ENCODE data around the gene DDRGK1.
A peak's percentile ranks its signal among the peaks of the same experiment; 100 is the strongest.
"Not testable (repeated sequence)": the region's sequence is repeated elsewhere in the genome, so short reads cannot be mapped to it uniquely, and the experiment has no call there.

DDRGK1 gene

DNA sequence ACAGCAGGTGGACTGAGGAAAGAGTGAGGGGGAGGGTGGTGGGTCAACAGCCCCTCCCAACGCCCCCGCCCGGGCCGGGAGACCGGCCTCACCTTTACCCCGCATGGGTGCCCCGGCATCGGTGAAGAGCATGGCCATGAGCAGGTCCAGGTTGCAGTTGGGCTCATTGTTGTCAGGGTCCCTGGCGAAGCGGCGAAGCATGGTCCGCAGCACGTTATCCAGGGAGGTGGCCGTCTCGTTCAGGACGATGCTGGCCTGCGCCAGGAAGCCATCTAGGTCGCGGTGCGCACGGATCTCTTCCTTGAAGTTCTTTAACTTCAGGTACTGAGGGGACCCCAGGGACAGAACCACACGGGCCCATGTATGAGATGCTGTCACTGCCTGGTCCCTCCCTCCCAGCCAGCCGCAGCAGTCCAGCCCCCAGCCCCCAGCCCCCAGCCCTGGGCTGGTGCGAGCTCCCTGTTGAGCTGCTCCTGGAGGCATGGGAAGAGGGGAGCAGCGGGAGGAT, 29.6 kb upstream of the DDRGK1 start:
- DNase-seq: no peak

DNA sequence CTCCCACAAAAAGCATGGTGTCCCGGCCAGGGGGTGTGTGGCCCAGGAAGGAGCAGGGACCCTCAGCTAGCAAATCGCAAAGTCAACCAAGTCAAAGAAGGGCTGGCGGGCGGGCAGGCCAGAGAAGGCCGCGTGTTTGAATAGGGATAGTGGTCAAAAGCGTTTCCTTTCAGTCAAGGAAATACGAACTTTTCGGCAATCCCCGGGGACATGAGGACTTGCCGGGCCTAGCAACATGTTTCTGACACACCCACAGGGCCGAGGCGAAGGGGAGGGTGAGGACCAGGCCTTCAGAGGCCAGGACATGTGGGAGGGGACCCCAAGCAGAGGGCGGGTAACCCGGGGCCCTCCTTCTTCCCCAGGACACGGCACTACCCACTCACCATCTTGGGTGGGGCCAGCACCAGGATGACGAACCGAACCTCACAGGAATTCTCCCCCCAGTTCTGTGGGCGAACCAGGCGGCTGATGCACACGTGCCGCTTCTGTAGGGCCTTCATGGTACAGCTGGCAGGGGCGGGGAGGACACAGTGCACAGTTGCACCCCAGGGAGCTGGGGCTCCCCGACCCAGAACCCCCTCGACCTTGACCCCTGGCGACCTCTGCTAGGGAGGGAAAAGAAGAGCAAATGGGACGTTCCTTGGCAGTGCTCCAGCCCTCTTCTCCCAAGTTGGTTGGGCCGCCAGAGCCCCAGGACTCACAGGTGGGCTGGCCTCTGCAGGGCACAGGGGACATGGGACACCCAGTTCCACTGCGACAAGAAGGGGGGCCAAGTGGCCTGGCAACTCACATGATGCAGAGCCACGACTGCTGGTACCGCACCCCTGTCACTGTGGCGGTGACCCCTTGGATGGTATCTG, 28.9 kb upstream of the DDRGK1 start:
- no peak for DNase-seq

DNA sequence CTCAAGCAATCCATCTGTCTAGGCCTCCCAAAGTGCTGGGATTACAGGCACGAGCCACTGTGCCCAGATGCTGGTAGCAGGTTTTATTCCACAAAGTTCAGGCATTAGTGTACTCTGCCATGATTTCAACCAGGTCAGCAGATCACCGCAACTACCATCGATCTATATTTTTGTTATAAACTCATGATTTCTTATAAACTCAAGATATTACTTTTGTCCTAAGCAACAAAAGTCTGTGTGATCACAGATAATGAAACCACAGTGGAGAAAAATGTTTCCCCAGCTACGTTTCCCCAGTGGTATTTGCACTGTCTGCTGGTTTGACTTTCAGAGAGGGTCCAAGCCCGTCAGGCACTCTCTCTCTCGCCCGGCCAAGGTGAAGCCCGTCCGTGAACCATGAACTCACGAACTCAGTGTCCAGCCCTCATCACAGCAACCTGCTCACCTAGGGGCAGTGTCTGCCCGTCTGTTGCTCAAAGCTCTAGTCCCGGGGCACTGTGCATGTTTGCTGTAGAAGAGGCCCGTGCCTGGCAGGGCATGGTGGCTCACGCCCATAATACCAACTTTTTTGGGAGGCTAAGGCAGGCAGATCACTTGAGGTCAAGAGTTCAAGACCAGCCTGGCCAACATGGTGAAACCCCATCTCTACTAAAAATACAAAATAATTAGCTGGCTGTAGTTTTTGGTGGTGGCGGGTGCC, 27.6 kb upstream of the DDRGK1 start:
- no peak for DNase-seq

DNA sequence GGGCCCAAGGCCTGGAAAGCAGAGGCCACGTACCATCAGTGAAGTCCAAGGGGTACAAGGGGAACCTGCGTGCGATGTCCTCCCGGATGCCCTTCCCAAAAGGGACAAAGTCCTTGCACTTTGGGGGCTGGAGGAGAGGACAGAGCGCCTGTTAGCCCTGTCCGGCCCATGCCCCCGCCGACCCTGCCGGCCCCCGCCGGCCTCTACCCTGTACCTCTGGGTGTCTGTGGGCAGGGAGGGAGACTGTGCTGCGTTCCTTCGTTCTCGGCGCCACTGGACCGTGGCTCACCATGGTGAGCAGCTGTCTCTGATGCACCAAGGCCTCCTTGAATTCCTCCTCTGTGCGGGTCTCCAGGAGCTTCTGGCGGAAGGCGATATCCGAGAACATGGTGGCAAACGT, 26.6 kb upstream of the DDRGK1 start:
- DNase-seq: no peak

DNA sequence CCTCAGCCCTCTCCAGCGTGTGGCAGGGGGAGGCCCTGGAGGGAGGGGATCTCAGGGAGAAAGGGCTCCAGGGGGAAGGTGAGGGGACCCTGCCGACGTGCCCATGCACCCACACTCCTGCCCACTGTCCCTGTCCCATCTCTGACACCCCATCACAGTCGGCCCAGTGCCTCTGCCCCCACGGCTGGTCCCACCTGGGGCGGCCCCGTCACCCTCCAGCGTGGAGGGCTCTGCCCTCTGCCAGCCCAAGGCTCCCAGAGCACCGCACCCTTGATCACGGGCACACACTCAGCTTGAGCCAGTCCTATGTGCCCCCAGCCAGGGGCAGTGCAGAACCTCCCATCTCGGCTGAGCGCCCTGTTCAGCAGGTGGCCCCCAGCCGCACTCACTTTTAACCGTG, 25.3 kb upstream of the DDRGK1 start:
- no peak for DNase-seq

DNA sequence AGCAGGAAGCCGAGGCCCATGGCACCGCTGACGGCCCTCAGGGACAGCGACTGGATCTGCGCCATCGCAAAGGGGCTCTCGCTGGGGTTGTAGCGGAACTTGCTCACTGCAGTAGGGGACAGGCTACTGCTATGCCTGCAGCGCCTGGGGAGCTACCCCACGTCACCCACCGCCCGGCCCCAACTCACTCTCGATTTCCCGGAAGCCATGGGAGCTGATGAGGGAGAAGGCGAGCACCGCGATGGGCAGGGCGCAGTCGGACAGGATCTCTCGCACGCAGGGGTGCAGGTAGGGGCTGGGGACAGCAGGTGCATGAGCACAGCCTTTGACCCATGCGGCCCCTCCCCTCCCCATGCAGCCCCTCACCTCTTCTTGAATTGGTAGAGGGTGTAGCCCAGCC, 24.7 kb upstream of the DDRGK1 start:
- DNase-seq: no peak

GRCh38 chr20:3228750-3229032, 24.2 kb upstream of the DDRGK1 start:
- DNase-seq: no peak

- no peak for DNase-seq
Observed at GRCh38 chr20:3227936-3228749, 23.7 kb upstream of the DDRGK1 start.

DNA sequence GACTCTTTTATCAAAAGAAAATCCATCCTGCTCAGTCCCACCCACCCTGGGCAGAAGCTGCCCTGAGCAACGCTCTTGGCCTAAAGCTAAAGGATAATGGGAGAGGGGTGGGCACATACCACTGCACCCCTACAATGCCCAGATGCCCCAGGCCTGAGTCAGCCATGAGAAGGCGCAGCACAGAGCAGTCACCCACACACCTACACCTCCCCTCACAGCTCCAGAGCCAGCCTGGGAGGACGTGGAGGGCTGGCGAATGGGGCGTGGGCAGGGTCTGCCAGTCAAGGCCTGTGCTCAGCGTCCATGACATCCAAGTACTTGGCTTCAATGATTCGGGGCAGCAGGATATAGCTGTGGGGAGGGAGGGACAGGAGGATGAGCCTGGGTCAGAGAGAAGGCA, 23.0 kb upstream of the DDRGK1 start:
- DNase-seq: no peak

GRCh38 chr20:3226864-3227263, 22.4 kb upstream of the DDRGK1 start:
- DNase-seq: peak in 1 of 2 experiments; percentile 24

- no peak for DNase-seq
Observed at GRCh38 chr20:3226093-3226492, 21.6 kb upstream of the DDRGK1 start.

DNA sequence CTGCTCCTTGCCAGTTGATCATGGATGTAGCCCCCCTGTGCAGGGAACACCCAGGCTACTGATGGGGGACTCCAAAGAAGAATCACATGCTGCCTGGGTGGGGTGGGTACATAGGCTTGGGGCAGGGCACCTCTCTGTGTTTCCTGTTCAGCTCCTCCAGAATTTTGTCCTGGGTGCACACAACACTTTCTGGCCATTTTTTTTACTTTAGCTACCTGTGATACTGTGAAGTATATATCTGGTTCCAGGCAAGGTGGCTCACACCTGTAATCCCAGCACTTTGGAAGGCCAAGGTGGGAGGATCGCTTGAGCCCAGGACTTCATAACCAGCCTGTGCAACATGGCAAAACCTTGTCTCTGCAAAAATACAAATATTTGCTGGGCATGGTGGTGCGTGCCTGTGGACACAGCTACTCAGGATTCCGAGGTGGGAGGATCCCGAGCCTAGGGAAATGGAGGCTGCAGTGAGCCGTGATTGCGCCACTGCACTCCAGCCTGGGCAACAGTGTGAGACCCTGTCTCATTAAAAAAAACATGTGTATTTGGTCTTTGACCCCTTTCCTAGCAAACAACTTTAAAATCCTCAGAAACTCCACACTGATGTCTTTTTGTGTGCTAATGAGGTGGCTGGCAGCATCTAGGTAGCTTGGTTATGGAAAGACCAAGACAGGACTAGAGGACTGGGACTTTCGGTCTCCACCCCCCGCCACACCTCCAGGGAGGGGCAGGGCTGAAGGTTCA, 20.4 kb upstream of the DDRGK1 start:
- no peak for DNase-seq

DNA sequence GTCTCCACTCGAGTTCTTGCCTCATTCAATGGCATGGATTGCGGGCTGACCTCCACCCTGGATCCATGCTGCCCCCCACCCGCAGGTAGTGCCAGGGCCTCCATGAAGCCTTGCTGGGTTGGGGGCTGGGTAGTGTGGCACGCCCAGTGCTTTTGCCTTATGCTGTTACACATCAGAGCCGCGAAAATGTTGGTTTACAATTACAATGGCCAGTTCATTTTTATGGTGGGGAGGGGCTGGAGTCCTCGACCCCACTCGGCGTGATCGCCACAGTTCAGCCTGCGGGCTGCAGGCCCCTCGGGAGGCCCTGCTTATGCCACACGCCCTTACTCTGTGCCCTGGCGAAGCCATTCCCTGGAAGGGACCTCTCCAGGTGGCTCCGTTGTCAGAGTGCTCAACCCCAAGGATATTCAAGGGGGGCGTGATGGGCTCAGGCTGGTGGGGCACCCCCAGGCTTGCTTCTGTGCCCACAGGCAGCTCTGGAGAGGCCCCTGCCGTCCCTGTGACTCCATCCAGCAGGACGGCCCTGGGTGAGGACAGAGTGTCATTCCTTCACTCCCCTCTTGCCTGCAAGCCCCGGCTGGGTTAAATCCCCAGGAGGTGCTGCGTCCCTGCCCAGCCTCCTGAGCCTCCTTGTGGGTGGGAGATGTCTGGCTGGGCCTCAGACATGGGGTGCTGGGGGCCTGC, 19.7 kb upstream of the DDRGK1 start:
- DNase-seq: no peak

GRCh38 chr20:3223651-3223993, 19.1 kb upstream of the DDRGK1 start:
- DNase-seq: no peak

GRCh38 chr20:3222635-3223600, 18.4 kb upstream of the DDRGK1 start:
- no peak for DNase-seq

DNA sequence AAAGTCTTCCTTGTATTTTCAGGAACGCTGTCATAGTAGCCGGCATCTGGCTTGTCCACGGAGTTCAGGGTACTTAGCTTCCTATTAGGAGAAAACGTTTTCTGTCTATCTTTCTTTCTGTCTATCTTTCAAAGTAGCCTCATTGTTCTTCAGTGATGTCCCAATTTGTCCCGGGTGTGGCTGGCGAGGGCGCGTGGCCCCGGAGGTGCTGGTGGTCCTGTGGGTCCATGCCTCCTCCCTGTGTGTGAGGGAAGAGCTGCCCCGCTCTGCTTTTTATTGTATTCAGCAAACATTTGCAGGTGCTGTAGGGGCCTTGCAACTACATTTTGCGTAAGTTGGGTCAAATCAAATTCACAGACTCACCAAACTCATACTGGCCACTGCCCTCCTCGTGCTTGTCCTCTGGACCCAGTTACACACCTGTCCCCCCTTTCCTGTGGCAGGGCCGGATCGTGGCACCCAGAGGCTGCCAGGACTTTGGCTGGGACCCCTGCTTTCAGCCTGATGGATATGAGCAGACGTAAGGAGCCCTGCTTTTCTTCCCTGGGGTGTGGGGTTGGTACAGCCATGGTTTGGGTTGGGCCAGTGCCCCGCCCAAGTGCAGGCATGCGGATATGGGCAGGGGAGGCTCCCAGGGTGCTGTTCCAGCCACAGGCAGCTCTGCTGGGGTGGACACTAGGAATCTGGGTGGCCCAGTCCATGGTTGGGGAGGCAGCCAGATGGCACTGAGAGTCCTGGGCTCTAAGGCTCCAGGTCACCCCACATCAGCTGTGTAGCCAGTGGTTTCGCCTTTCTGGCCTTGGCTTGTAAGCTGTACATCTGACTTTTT, 17.1 kb upstream of the DDRGK1 start:
- no peak for DNase-seq

DNA sequence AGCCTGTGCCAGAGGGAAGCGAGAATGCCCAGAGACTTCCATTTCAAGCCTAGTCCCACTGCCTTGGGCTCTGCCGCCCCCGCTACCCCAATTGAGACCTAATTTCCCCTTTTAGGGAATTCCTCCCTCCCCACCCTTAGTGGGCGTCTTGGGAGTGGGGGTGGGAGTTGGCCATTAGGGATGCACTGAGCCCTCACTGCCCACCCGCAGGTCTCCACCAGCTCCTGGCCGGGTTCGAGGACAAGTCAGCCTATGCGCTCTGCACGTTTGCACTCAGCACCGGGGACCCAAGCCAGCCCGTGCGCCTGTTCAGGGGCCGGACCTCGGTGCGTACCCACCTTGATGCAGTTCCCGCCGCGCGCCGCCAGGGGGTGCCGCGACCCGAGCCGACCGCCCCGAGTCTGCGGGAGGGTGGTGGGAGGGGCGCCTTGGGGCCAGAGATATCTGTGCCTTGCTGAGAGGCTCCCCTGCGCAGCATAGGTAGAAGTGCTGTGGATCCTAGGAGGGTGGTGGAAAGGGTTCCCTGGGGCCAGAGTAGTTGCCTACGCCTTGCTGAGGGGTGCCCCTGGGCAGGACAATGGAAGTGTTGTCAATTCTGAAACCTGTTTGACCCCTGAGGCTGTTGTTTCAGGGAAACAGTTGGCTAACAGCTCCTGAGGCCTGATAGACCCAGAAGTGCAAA, 14.0 kb upstream of the DDRGK1 start:
- DNase-seq: peak in 1 of 2 experiments; percentile 33

- DNase-seq: not testable (repeated sequence)
Observed at GRCh38 chr20:3215359-3215917, 11.0 kb upstream of the DDRGK1 start.

DNA sequence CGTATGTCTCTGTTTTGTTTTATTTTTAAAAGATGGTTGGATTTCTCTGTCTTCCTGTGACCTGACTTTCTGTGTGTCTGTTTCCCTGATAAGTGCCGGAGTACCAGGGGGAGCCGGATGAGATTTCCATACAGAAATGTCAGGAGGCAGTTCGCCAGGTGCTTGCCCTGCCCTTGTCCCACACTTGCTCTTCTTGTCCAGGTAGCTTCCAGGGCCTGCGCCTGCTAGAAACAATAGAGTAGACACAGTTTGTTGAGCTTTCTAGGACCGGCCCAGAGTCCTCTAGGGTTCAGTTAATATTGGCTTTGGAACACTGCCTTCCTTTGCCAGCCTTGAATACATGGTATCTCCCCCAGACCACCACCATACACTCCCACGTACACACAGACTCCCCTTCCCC, 8.7 kb upstream of the DDRGK1 start:
- DNase-seq: no peak
